Urinary bladder (tissue), 4 donors: ENCODE measurements around the gene ATP2C1. TPM values are rescaled to one million over a fixed set of nuclear protein-coding genes. Genes with fewer than 3 reads are reported as not detected.

Source experiments
- DNase-seq: peaks from one replicate; pipeline ENCODE4 v3.0.0-alpha.2; 2015; ENCODE audit errors: extremely low spot score
- H3K27ac ChIP-seq: one replicate; pipeline ENCODE4 v1.5.1; 2013; ENCODE audit warnings: low read depth, mild to moderate bottlenecking, moderate library complexity
- H3K36me3 ChIP-seq: one replicate; pipeline ENCODE4 v1.6.1; 2013; ENCODE audit warnings: mild to moderate bottlenecking, moderate library complexity; ENCODE audit not compliant: insufficient read depth
- H3K4me1 ChIP-seq: one replicate; pipeline ENCODE4 v1.6.1; 2013; ENCODE audit warnings: mild to moderate bottlenecking, moderate library complexity; ENCODE audit not compliant: insufficient read depth
- H3K4me3 ChIP-seq: one replicate; pipeline ENCODE4 v1.5.1; 2013; ENCODE audit warnings: low read depth, low read length
- WGBS: extraction: QIAGEN DNeasy Blood & Tissue Kit; methylation state at CpG from one replicate; pipeline ENCODE4 v1.1.7; 2013; 5-methylcytosine and 5-hydroxymethylcytosine counted together
- polyA plus RNA-seq: library from polyadenylated mRNA; stranded (reverse); fragments of 200-250 nt; gene quantifications from one replicate; pipeline ENCODE4 v1.2.3, GENCODE V29; 2013
- total RNA-seq: library from RNA; depleted of rRNA; stranded (reverse); fragments of >200 nt; gene quantifications from one replicate; pipeline ENCODE4 v1.2.3, GENCODE V29; 2014
- donor health status: healthy with polysubstance abuse.
- donor health status: healthy.

Gene ATP2C1
- total and polyA plus RNA-seq, 2 donors = 41.8 to 94.4 TPM

- Histone ChIP-seq H3K4me1 (peaks cover 1% of the 10 kb centered on the region), H3K36me3 (peaks cover 3% of the 10 kb centered on the region), H3K4me3 (no peak overlapping the region), H3K27ac (no peak overlapping the region)
- 94% methylated on average over 7 of the region's 7 CpGs for WGBS
- DNase-seq = no peak
Measured at GRCh38 chr3:130997289-130997688, 103.4 kb downstream of the ATP2C1 start.

GRCh38 chr3:131001071-131001470 lies 107.2 kb downstream of the ATP2C1 start:
- DNase-seq = no peak
- no peak overlapping the region for H3K27ac ChIP-seq
- 94% methylated on average over 1 of the region's 1 CpG for WGBS
- H3K4me3 ChIP-seq = no peak overlapping the region
- no peaks in the 10 kb centered on the region for H3K36me3 ChIP-seq
- peaks cover 2% of the 10 kb centered on the region for H3K4me1 ChIP-seq

GRCh38 chr3:131004603-131005002 lies 110.7 kb downstream of the ATP2C1 start:
- 93% methylated on average over 1 of the region's 1 CpG for WGBS
- no peaks in the 10 kb centered on the region for H3K36me3 ChIP-seq
- H3K4me3 ChIP-seq = no peak overlapping the region
- no peak overlapping the region for H3K27ac ChIP-seq
- DNase-seq = no peak
- peaks cover 2% of the 10 kb centered on the region for H3K4me1 ChIP-seq

- Histone ChIP-seq H3K36me3 (no peaks in the 10 kb centered on the region), H3K4me1 (peaks cover under 1% of the 10 kb centered on the region), H3K27ac (no peak overlapping the region), H3K4me3 (no peak overlapping the region)
- DNase-seq = no peak
- WGBS = 99% methylated on average over 2 of the region's 2 CpGs
Measured at GRCh38 chr3:131007256-131007655, 113.4 kb downstream of the ATP2C1 start.

GRCh38 chr3:131007782-131008181 lies 113.9 kb downstream of the ATP2C1 start:
- Histone ChIP-seq H3K4me3 (no peak overlapping the region), H3K36me3 (no peaks in the 10 kb centered on the region), H3K4me1 (no peaks in the 10 kb centered on the region), H3K27ac (no peak overlapping the region)
- no peak for DNase-seq
- WGBS = 97% methylated on average over 2 of the region's 2 CpGs

GRCh38 chr3:131008326-131008725 lies 114.4 kb downstream of the ATP2C1 start:
- Histone ChIP-seq H3K4me1 (no peaks in the 10 kb centered on the region), H3K4me3 (no peak overlapping the region), H3K27ac (no peak overlapping the region), H3K36me3 (peaks cover under 1% of the 10 kb centered on the region)
- 100% methylated on average over 1 of the region's 1 CpG for WGBS
- no peak for DNase-seq

GRCh38 chr3:131009698-131010097 lies 115.8 kb downstream of the ATP2C1 start:
- WGBS = 95% methylated on average over 1 of the region's 1 CpG
- peaks cover 3% of the 10 kb centered on the region for H3K36me3 ChIP-seq

GRCh38 chr3:131018970-131019369 lies 125.1 kb downstream of the ATP2C1 start:
- DNase-seq = no peak
- H3K27ac ChIP-seq = no peak overlapping the region
- H3K4me3 ChIP-seq = no peak overlapping the region
- no peaks in the 10 kb centered on the region for H3K4me1 ChIP-seq
- H3K36me3 ChIP-seq = peaks cover 3% of the 10 kb centered on the region
- 86% methylated on average over 3 of the region's 3 CpGs for WGBS

More at GRCh38 chr3:131009698-131010097, 115.8 kb downstream of the ATP2C1 start:
- Histone ChIP-seq H3K4me3 (no peak overlapping the region), H3K27ac (no peak overlapping the region), H3K4me1 (no peaks in the 10 kb centered on the region)
- no peak for DNase-seq

GRCh38 chr3:131020122-131020693 lies 126.3 kb downstream of the ATP2C1 start:
- no peak for DNase-seq
- H3K4me3 ChIP-seq = no peak overlapping the region
- WGBS = 69% methylated on average over 5 of the region's 5 CpGs
- H3K27ac ChIP-seq = no peak overlapping the region
- peaks cover 3% of the 10 kb centered on the region for H3K36me3 ChIP-seq
- H3K4me1 ChIP-seq = no peaks in the 10 kb centered on the region

- Histone ChIP-seq H3K27ac (no peak overlapping the region), H3K4me1 (no peaks in the 10 kb centered on the region), H3K4me3 (peak overlapping the region; percentile 66), H3K36me3 (peaks cover 2% of the 10 kb centered on the region)
- no peak for DNase-seq
- 84% methylated on average over 1 of the region's 1 CpG for WGBS
Measured at GRCh38 chr3:131025539-131025938, 131.7 kb downstream of the ATP2C1 start.

GRCh38 chr3:131026321-131027151 lies 132.7 kb downstream of the ATP2C1 start, which contains the start of the genes ASTE1 and NEK11:
Gene ASTE1, minus strand, starts transcription at chr3:131026825. Its CDS starts 1,519 bp downstream, at chr3:131025306.
Gene NEK11, plus strand, starts transcription at chr3:131026877. Its CDS starts 2,832 bp downstream, at chr3:131029709.
- Histone ChIP-seq H3K4me3 (peak within 1 kb of the TSS; percentile 66), H3K27ac (peak within 1 kb of the TSS; percentile 92), H3K4me1 (no peaks in the 10 kb centered on the region), H3K36me3 (peaks cover 2% of the 10 kb centered on the region)
- peak; percentile 73 for DNase-seq
- WGBS = under 1% methylated on average over 56 of the region's 56 CpGs

- Histone ChIP-seq H3K27ac (no peak overlapping the region), H3K4me1 (no peaks in the 10 kb centered on the region), H3K4me3 (no peak overlapping the region), H3K36me3 (peaks cover 2% of the 10 kb centered on the region)
- WGBS = 87% methylated on average over 3 of the region's 3 CpGs
- no peak for DNase-seq
Measured at GRCh38 chr3:131028844-131029243, 135.0 kb downstream of the ATP2C1 start.

- H3K36me3 ChIP-seq = peaks cover 2% of the 10 kb centered on the region
- no peak overlapping the region for H3K27ac ChIP-seq
- WGBS = 84% methylated on average over 3 of the region's 3 CpGs
- no peaks in the 10 kb centered on the region for H3K4me1 ChIP-seq
- H3K4me3 ChIP-seq = no peak overlapping the region
- no peak for DNase-seq
Measured at GRCh38 chr3:131031660-131032059, 137.8 kb downstream of the ATP2C1 start.

- Histone ChIP-seq H3K4me1 (no peaks in the 10 kb centered on the region), H3K36me3 (peaks cover 2% of the 10 kb centered on the region), H3K27ac (no peak overlapping the region), H3K4me3 (no peak overlapping the region)
- DNase-seq = peak; percentile 10
- WGBS = 36% methylated on average over 1 of the region's 1 CpG
Measured at GRCh38 chr3:131033480-131034080, 139.7 kb downstream of the ATP2C1 start.
